Osteoblast (primary cell): ENCODE measurements around the gene SSX2IP. TPM values are rescaled to one million over a fixed set of nuclear protein-coding genes. Genes with fewer than 3 reads are reported as not detected.
"Not testable (repeated sequence)": the region's sequence is repeated elsewhere in the genome, so short reads cannot be mapped to it uniquely, and the experiment has no call there.

Experiments used
- DNase-seq: peaks from one replicate; pipeline ENCODE4 v3.0.0; 2011; ENCODE audit warnings: low spot score, mixed read lengths; ENCODE audit not compliant: insufficient read length; ENCODE audit errors: missing footprints
- H2AFZ ChIP-seq: 2 replicates; pipeline ENCODE4 v1.6.0; 2011; ENCODE audit warnings: mild to moderate bottlenecking, low read length
- H3K27ac ChIP-seq: 2 replicates; pipeline ENCODE4 v1.5.1; 2011; ENCODE audit warnings: mild to moderate bottlenecking, low read depth, low read length, moderate library complexity
- H3K27me3 ChIP-seq: 2 replicates; pipeline ENCODE4 v1.6.0; 2012; ENCODE audit warnings: mild to moderate bottlenecking, control low read depth, inconsistent platforms, low read length, moderate library complexity; ENCODE audit not compliant: insufficient read depth
- H3K36me3 ChIP-seq: 2 replicates; pipeline ENCODE4 v1.5.1; 2011; ENCODE audit warnings: mild to moderate bottlenecking, low read length, control low read depth, moderate library complexity; ENCODE audit not compliant: insufficient read depth
- H3K4me1 ChIP-seq: 2 replicates; pipeline ENCODE4 v1.5.1; 2011; ENCODE audit warnings: mild to moderate bottlenecking, low read length, control low read depth, moderate library complexity; ENCODE audit not compliant: insufficient read depth
- H3K4me2 ChIP-seq: 2 replicates; pipeline ENCODE4 v1.6.0; 2011; ENCODE audit warnings: mild to moderate bottlenecking, low read length; ENCODE audit not compliant: insufficient read depth
- H3K4me3 ChIP-seq: fragments of 200-600 bp; sonication (generic); 3 replicates; pipeline ENCODE4 v1.5.1; 2012; ENCODE audit warnings: mild to moderate bottlenecking, low read length, inconsistent platforms; ENCODE audit not compliant: insufficient read depth
- H3K79me2 ChIP-seq: 2 replicates; pipeline ENCODE4 v1.6.0; 2012; ENCODE audit warnings: mild to moderate bottlenecking, low read length, control low read depth, inconsistent platforms; ENCODE audit not compliant: insufficient read depth
- H3K9me3 ChIP-seq: 2 replicates; pipeline ENCODE4 v1.5.1; 2011; ENCODE audit warnings: low read depth, low read length, control low read depth
- H4K20me1 ChIP-seq: 2 replicates; pipeline ENCODE4 v1.6.0; 2012; ENCODE audit warnings: mild to moderate bottlenecking, low read length, control low read depth; ENCODE audit not compliant: insufficient read depth
- CTCF ChIP-seq: IDR thresholded peaks from 2 replicates; pipeline ENCODE4 v1.5.1; 2011; ENCODE audit warnings: mild to moderate bottlenecking, low read depth, low read length, moderate library complexity; ENCODE audit errors: extremely low read depth
- total RNA-seq: library from RNA; depleted of rRNA; stranded (reverse); fragments of >200 nt; gene quantifications from 2 replicates; pipeline ENCODE4 v1.2.3, GENCODE V29; 2012

The SSX2IP gene
- total RNA-seq, 1 donor, result 10.9 TPM

DNA sequence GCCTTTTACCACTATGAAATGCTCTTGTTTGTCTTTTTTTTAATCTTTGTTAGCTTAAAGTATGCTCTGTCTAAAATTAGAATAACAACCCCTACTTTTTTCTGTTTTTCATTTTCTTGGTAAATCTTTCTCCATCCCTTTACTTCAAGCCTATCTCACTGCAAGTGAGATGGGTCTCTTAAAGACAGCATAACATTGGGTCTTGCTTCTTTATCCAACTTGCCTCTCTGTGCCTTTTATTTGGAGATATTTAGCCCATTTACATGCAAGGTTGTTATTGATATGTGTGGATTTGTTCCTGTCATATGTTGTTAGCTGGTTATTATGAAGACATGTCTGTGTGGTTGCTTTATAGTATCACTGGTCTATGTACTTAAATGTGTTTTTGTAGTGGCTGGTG, 41.3 kb upstream of the SSX2IP start:
- no peak overlapping the region for H2AFZ ChIP-seq
- no peaks in the 10 kb centered on the region for H4K20me1 ChIP-seq
- no peak overlapping the region for H3K27ac ChIP-seq
- no peak for TF ChIP-seq CTCF
- no peaks in the 10 kb centered on the region for H3K79me2 ChIP-seq
- no peaks in the 10 kb centered on the region for H3K9me3 ChIP-seq
- no peaks in the 10 kb centered on the region for H3K36me3 ChIP-seq
- no peaks in the 10 kb centered on the region for H3K27me3 ChIP-seq
- H3K4me3 ChIP-seq, result no peak overlapping the region
- no peak for DNase-seq
- H3K4me2 ChIP-seq, result no peak overlapping the region
- peaks cover 13% of the 10 kb centered on the region for H3K4me1 ChIP-seq

- not testable (repeated sequence) for H3K27ac ChIP-seq, H3K4me3 ChIP-seq, DNase-seq, H4K20me1 ChIP-seq, H3K4me2 ChIP-seq, H3K9me3 ChIP-seq, H3K36me3 ChIP-seq, H2AFZ ChIP-seq, H3K27me3 ChIP-seq, H3K79me2 ChIP-seq
- H3K4me1 ChIP-seq, result peaks cover 21% of the 10 kb centered on the region
Observed at GRCh38 chr1:84727711-84728110, 37.5 kb upstream of the SSX2IP start.

DNA sequence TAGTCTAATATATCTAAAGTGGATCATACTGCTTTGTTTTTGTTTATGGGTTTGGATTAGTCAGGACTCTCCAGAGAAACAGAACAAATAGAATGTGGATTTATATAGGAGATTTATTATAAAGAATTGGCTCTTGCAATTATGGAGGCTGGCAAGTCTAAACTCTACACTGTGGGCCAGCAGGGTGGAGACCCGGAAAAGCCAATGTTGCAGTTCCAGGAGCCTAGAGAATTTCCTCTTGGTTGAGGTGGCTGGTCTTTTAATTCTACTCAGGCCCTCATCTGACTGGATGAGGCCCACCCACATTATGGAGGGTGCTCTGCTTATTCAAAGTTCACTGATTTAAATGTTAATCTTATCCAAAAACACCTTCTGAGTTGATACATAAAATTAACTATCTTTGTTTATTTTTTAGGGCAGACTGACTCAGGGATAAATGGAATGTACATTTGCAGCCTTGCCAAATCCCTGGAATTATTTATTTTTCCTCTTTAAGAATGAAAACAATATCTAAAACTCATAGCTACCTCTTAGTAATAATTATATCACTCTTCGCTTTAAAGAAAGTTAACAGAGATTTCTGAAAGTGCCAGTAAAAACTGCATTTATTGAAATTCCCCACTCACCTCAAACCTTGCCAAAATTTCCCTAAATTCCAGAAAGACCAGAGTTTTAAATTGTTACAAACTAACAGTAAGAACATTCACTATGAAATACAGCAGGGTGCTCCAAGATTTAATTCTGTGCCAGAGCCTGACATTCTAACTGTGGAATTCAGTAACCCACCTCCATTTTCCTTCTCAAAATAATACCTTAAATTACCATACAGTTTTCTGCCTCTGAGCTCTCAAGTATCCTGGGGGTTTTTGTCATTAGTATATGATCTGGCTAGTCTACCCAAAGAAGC, 36.6 kb upstream of the SSX2IP start:
- Histone ChIP-seq H3K4me1 (peaks cover 21% of the 10 kb centered on the region), H3K4me2 (peak overlapping the region; percentile 10), H3K9me3 (no peaks in the 10 kb centered on the region), H2AFZ (no peak overlapping the region), H3K27ac (no peak overlapping the region), H4K20me1 (no peaks in the 10 kb centered on the region), H3K27me3 (no peaks in the 10 kb centered on the region), H3K36me3 (no peaks in the 10 kb centered on the region), H3K79me2 (no peaks in the 10 kb centered on the region), H3K4me3 (no peak overlapping the region)
- no peak for TF ChIP-seq CTCF
- DNase-seq, result no peak

- peak; percentile 15 for DNase-seq
- H3K27ac ChIP-seq, result no peak overlapping the region
- no peaks in the 10 kb centered on the region for H3K36me3 ChIP-seq
- no peaks in the 10 kb centered on the region for H3K27me3 ChIP-seq
- no peak overlapping the region for H3K4me3 ChIP-seq
- H3K9me3 ChIP-seq, result no peaks in the 10 kb centered on the region
- H4K20me1 ChIP-seq, result no peaks in the 10 kb centered on the region
- TF ChIP-seq CTCF, result no peak
- no peak overlapping the region for H3K4me2 ChIP-seq
- no peak overlapping the region for H2AFZ ChIP-seq
- peaks cover 33% of the 10 kb centered on the region for H3K4me1 ChIP-seq
- H3K79me2 ChIP-seq, result no peaks in the 10 kb centered on the region
Observed at GRCh38 chr1:84724128-84724860, 34.0 kb upstream of the SSX2IP start.
